ENCODE data around the gene SNX5. TPM values are rescaled to one million over a fixed set of nuclear protein-coding genes. Genes with fewer than 3 reads are reported as not detected.
A peak's percentile ranks its signal among the peaks of the same experiment; 100 is the strongest.

SNX5 gene
- total and polyA plus RNA-seq, 2 of the 13 experiments (the other 11 are each of a cell fraction or from before 2014, with no cell fraction given): 664 to 1,040 TPM

- TF ChIP-seq SOX13 (IDR thresholded peaks at IDR 0.05) (no peak), SOX13 (CRISPR knock-in tag; conservative IDR thresholded peaks at IDR 0.05 in 1 of 2, IDR thresholded peaks at IDR 0.05 in 1 of 2) (peak in 1 of 2 experiments; percentile 52; a peak in 1 of 4 replicates), KAT2B (IDR thresholded peaks at IDR 0.05; ENCODE audit: borderline replicate concordance, low read depth, low read length) (no peak), CHD4 (IDR thresholded peaks at IDR 0.05; ENCODE audit: borderline replicate concordance, low read length) (no peak), MAFG (CRISPR knock-in tag; IDR thresholded peaks at IDR 0.05) (no peak), SMARCC2 (IDR thresholded peaks at IDR 0.05) (0 out of 2 replicates have a peak, but pooled peaks have one; percentile 15), HMG20A (CRISPR knock-in tag; IDR thresholded peaks at IDR 0.05; ENCODE audit: borderline replicate concordance) (0 out of 2 replicates have a peak, but pooled peaks have one; percentile 11), BRCA1 (CRISPR knock-in tag; IDR thresholded peaks at IDR 0.05) (no peak), ZFP37 (CRISPR knock-in tag; IDR thresholded peaks at IDR 0.05; ENCODE audit: borderline replicate concordance) (0 out of 2 replicates have a peak, but pooled peaks have one; percentile 0), RAD21 (CRISPR knock-in tag; IDR thresholded peaks at IDR 0.05) (0 out of 2 replicates have a peak, but pooled peaks have one; percentile 11), ZFP91 (CRISPR knock-in tag; IDR thresholded peaks at IDR 0.05; ENCODE audit: borderline replicate concordance) (peak; percentile 21; the same call in 1 of the 2 replicates), JDP2 (CRISPR knock-in tag; IDR thresholded peaks at IDR 0.05; ENCODE audit: borderline replicate concordance) (no peak), ZNF207 (IDR thresholded peaks at IDR 0.05; ENCODE audit: borderline replicate concordance) (no peak), CREB3 (CRISPR knock-in tag; IDR thresholded peaks at IDR 0.05) (no peak), NKX3-1 (CRISPR knock-in tag; IDR thresholded peaks at IDR 0.05) (peak; percentile 83; the same call in 1 of the 2 replicates), SMAD3 (CRISPR knock-in tag; IDR thresholded peaks at IDR 0.05) (no peak), ZNF235 (CRISPR knock-in tag; IDR thresholded peaks at IDR 0.05; ENCODE audit: borderline replicate concordance) (0 out of 2 replicates have a peak, but pooled peaks have one; percentile 5), ZNF781 (CRISPR knock-in tag; IDR thresholded peaks at IDR 0.05; ENCODE audit: borderline replicate concordance, not compliant biosample characterization) (peak; percentile 16), SIN3B (IDR thresholded peaks at IDR 0.05; ENCODE audit: low read length) (no peak), ZNF138 (CRISPR knock-in tag; IDR thresholded peaks at IDR 0.05; ENCODE audit: low read depth) (no peak), REL (CRISPR knock-in tag; conservative IDR thresholded peaks at IDR 0.05) (no peak), POLR2A (IDR thresholded peaks at IDR 0.05; ENCODE audit: insufficient read depth in 1 of 2, low read depth in 2 of 2, low read length in 2 of 2) (peak in 1 of 2 experiments; percentile 50; a peak in 1 of 4 replicates), ASH2L (IDR thresholded peaks at IDR 0.05; ENCODE audit: insufficient read length, low read depth, low read length) (peak; percentile 92), MIXL1 (CRISPR knock-in tag; IDR thresholded peaks at IDR 0.05) (no peak), MXD3 (CRISPR knock-in tag; IDR thresholded peaks at IDR 0.05) (no peak)
- TF ChIP-seq, protein P1, sequence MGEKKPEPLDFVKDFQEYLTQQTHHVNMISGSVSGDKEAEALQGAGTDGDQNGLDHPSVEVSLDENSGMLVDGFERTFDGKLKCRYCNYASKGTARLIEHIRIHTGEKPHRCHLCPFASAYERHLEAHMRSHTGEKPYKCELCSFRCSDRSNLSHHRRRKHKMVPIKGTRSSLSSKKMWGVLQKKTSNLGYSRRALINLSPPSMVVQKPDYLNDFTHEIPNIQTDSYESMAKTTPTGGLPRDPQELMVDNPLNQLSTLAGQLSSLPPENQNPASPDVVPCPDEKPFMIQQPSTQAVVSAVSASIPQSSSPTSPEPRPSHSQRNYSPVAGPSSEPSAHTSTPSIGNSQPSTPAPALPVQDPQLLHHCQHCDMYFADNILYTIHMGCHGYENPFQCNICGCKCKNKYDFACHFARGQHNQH (CRISPR knock-in tag; IDR thresholded peaks at IDR 0.05): no peak
- TF ChIP-seq, protein P2, sequence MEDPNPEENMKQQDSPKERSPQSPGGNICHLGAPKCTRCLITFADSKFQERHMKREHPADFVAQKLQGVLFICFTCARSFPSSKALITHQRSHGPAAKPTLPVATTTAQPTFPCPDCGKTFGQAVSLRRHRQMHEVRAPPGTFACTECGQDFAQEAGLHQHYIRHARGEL (CRISPR knock-in tag; IDR thresholded peaks at IDR 0.05): peak; percentile 58; the same call in 1 of the 2 replicates
Measured at GRCh38 chr20:17969278-17969883, 787 bp upstream of the SNX5 start (continued).
